ENCODE results near the gene PLXND1. TPM values are rescaled to one million over a fixed set of nuclear protein-coding genes. Genes with fewer than 3 reads are reported as not detected.
"Not testable (repeated sequence)": the region's sequence is repeated elsewhere in the genome, so short reads cannot be mapped to it uniquely, and the experiment has no call there.

Gene PLXND1
- total RNA-seq, 3 donors from 2014 or later = 4.8 to 6.2 (median 6.1) TPM

- not testable (repeated sequence) for H3K4me1 Mint-ChIP-seq (ENCODE audit: low read depth); ATAC-seq; H3K9me3 Mint-ChIP-seq; DNase-seq; H3K36me3 Mint-ChIP-seq (ENCODE audit: insufficient read depth); H3K27me3 Mint-ChIP-seq (ENCODE audit: low read depth); H3K4me3 Mint-ChIP-seq
Observed at GRCh38 chr3:129545951-129546350, 60.5 kb downstream of the PLXND1 start.

GRCh38 chr3:129543999-129544398 is 62.5 kb downstream of the PLXND1 start:
- ATAC-seq (no peak), DNase-seq (no peak)
- Mint-ChIP-seq H3K27me3 (ENCODE audit: low read depth) (no peaks in the 10 kb centered on the region), H3K4me3 (no peak overlapping the region), H3K9me3 (no peaks in the 10 kb centered on the region), H3K4me1 (ENCODE audit: low read depth) (no peaks in the 10 kb centered on the region), H3K36me3 (ENCODE audit: insufficient read depth) (no peaks in the 10 kb centered on the region)

GRCh38 chr3:129543156-129543790 is 63.2 kb downstream of the PLXND1 start, which contains the start of gene H1-8:
H1-8 (plus strand) TSS chr3:129543175; CDS start chr3:129543219, 44 bp downstream.
- Mint-ChIP-seq H3K9me3 (no peaks in the 10 kb centered on the region), H3K27me3 (ENCODE audit: low read depth) (no peaks in the 10 kb centered on the region), H3K4me1 (ENCODE audit: low read depth) (no peaks in the 10 kb centered on the region), H3K4me3 (no peak within 1 kb of the TSS), H3K36me3 (ENCODE audit: insufficient read depth) (no peaks in the 10 kb centered on the region)
- ATAC-seq = no peak
- DNase-seq = no peak

GRCh38 chr3:129542747-129543146 is 63.7 kb downstream of the PLXND1 start:
- Mint-ChIP-seq H3K27me3 (ENCODE audit: low read depth) (no peaks in the 10 kb centered on the region), H3K36me3 (ENCODE audit: insufficient read depth) (no peaks in the 10 kb centered on the region), H3K9me3 (no peaks in the 10 kb centered on the region), H3K4me3 (no peak overlapping the region), H3K4me1 (ENCODE audit: low read depth) (no peaks in the 10 kb centered on the region)
- DNase-seq (no peak), ATAC-seq (no peak)

- DNase-seq = no peak
- no peaks in the 10 kb centered on the region for H3K27me3 Mint-ChIP-seq (ENCODE audit: low read depth)
- no peak for ATAC-seq
- H3K4me3 Mint-ChIP-seq = no peak overlapping the region
- no peaks in the 10 kb centered on the region for H3K4me1 Mint-ChIP-seq (ENCODE audit: low read depth)
- no peaks in the 10 kb centered on the region for H3K36me3 Mint-ChIP-seq (ENCODE audit: insufficient read depth)
- no peaks in the 10 kb centered on the region for H3K9me3 Mint-ChIP-seq
Observed at GRCh38 chr3:129540776-129541516, 65.5 kb downstream of the PLXND1 start.

GRCh38 chr3:129539206-129539605 is 67.3 kb downstream of the PLXND1 start:
- Mint-ChIP-seq H3K27me3 (ENCODE audit: low read depth) (no peaks in the 10 kb centered on the region), H3K4me1 (ENCODE audit: low read depth) (no peaks in the 10 kb centered on the region), H3K36me3 (ENCODE audit: insufficient read depth) (no peaks in the 10 kb centered on the region), H3K4me3 (no peak overlapping the region), H3K9me3 (no peaks in the 10 kb centered on the region)
- no peak for ATAC-seq
- DNase-seq = no peak

- H3K36me3 Mint-ChIP-seq (ENCODE audit: insufficient read depth) = no peaks in the 10 kb centered on the region
- ATAC-seq = no peak
- H3K9me3 Mint-ChIP-seq = no peaks in the 10 kb centered on the region
- no peak for DNase-seq
- H3K4me1 Mint-ChIP-seq (ENCODE audit: low read depth) = no peaks in the 10 kb centered on the region
- no peaks in the 10 kb centered on the region for H3K27me3 Mint-ChIP-seq (ENCODE audit: low read depth)
- no peak overlapping the region for H3K4me3 Mint-ChIP-seq
Observed at GRCh38 chr3:129536804-129537203, 69.7 kb downstream of the PLXND1 start.

GRCh38 chr3:129536374-129536667 is 70.2 kb downstream of the PLXND1 start:
- Mint-ChIP-seq H3K27me3 (ENCODE audit: low read depth) (no peaks in the 10 kb centered on the region), H3K4me3 (no peak overlapping the region), H3K9me3 (no peaks in the 10 kb centered on the region), H3K36me3 (ENCODE audit: insufficient read depth) (no peaks in the 10 kb centered on the region), H3K4me1 (ENCODE audit: low read depth) (no peaks in the 10 kb centered on the region)
- ATAC-seq (no peak), DNase-seq (no peak)

- no peaks in the 10 kb centered on the region for H3K4me1 Mint-ChIP-seq (ENCODE audit: low read depth)
- DNase-seq (no peak), ATAC-seq (no peak)
- no peaks in the 10 kb centered on the region for H3K36me3 Mint-ChIP-seq (ENCODE audit: insufficient read depth)
- H3K27me3 Mint-ChIP-seq (ENCODE audit: low read depth) = no peaks in the 10 kb centered on the region
- no peaks in the 10 kb centered on the region for H3K9me3 Mint-ChIP-seq
- H3K4me3 Mint-ChIP-seq = no peak overlapping the region
Observed at GRCh38 chr3:129535075-129535474, 71.4 kb downstream of the PLXND1 start.

GRCh38 chr3:129534428-129535027 is 71.9 kb downstream of the PLXND1 start:
- Mint-ChIP-seq H3K4me3 (no peak overlapping the region), H3K36me3 (ENCODE audit: insufficient read depth) (no peaks in the 10 kb centered on the region), H3K4me1 (ENCODE audit: low read depth) (no peaks in the 10 kb centered on the region), H3K9me3 (no peaks in the 10 kb centered on the region), H3K27me3 (ENCODE audit: low read depth) (no peaks in the 10 kb centered on the region)
- DNase-seq (no peak), ATAC-seq (no peak)

- ATAC-seq = no peak
- no peaks in the 10 kb centered on the region for H3K27me3 Mint-ChIP-seq (ENCODE audit: low read depth)
- no peaks in the 10 kb centered on the region for H3K4me1 Mint-ChIP-seq (ENCODE audit: low read depth)
- no peak overlapping the region for H3K4me3 Mint-ChIP-seq
- no peaks in the 10 kb centered on the region for H3K9me3 Mint-ChIP-seq
- no peak for DNase-seq
- H3K36me3 Mint-ChIP-seq (ENCODE audit: insufficient read depth) = no peaks in the 10 kb centered on the region
Observed at GRCh38 chr3:129533406-129533805, 73.1 kb downstream of the PLXND1 start.

- no peak for ATAC-seq
- H3K27me3 Mint-ChIP-seq (ENCODE audit: low read depth) = no peaks in the 10 kb centered on the region
- no peaks in the 10 kb centered on the region for H3K4me1 Mint-ChIP-seq (ENCODE audit: low read depth)
- no peaks in the 10 kb centered on the region for H3K9me3 Mint-ChIP-seq
- no peaks in the 10 kb centered on the region for H3K36me3 Mint-ChIP-seq (ENCODE audit: insufficient read depth)
- no peak for DNase-seq
- H3K4me3 Mint-ChIP-seq = no peak overlapping the region
Observed at GRCh38 chr3:129532261-129532660, 74.2 kb downstream of the PLXND1 start.

GRCh38 chr3:129531699-129532098 is 74.8 kb downstream of the PLXND1 start:
- Mint-ChIP-seq H3K9me3 (no peaks in the 10 kb centered on the region), H3K4me3 (no peak overlapping the region), H3K27me3 (ENCODE audit: low read depth) (no peaks in the 10 kb centered on the region), H3K4me1 (ENCODE audit: low read depth) (no peaks in the 10 kb centered on the region), H3K36me3 (ENCODE audit: insufficient read depth) (no peaks in the 10 kb centered on the region)
- ATAC-seq (no peak), DNase-seq (no peak)

GRCh38 chr3:129530821-129531220 is 75.7 kb downstream of the PLXND1 start:
- Mint-ChIP-seq H3K36me3 (ENCODE audit: insufficient read depth) (no peaks in the 10 kb centered on the region), H3K4me1 (ENCODE audit: low read depth) (no peaks in the 10 kb centered on the region), H3K27me3 (ENCODE audit: low read depth) (no peaks in the 10 kb centered on the region), H3K4me3 (no peak overlapping the region), H3K9me3 (no peaks in the 10 kb centered on the region)
- DNase-seq (no peak), ATAC-seq (no peak)

- no peaks in the 10 kb centered on the region for H3K4me1 Mint-ChIP-seq (ENCODE audit: low read depth)
- H3K9me3 Mint-ChIP-seq = no peaks in the 10 kb centered on the region
- no peaks in the 10 kb centered on the region for H3K36me3 Mint-ChIP-seq (ENCODE audit: insufficient read depth)
- ATAC-seq (no peak), DNase-seq (no peak)
- no peak overlapping the region for H3K4me3 Mint-ChIP-seq
- no peaks in the 10 kb centered on the region for H3K27me3 Mint-ChIP-seq (ENCODE audit: low read depth)
Observed at GRCh38 chr3:129530251-129530791, 76.2 kb downstream of the PLXND1 start.

Measured in activated T-cell treated with anti-CD3 and anti-CD28 coated beads, Interleukin-2, amount 50 U/mL, for 4 hours (primary cell).